Right cardiac atrium (tissue), 5 donors: ENCODE results near the gene EIF4E1B. TPM values are rescaled to one million over a fixed set of nuclear protein-coding genes. Genes with fewer than 3 reads are reported as not detected.

ENCODE experiments used
- ATAC-seq, 2 donors: fragments of 200-7000 bp; cut with Tn5 transposase; one replicate each; pipeline versions ENCODE4 v1.8.0 to v1.9.1; 2020; ENCODE audit warnings: moderate library complexity in 2 of 2, mild to moderate bottlenecking in 1 of 2
- DNase-seq, 3 donors: peaks; one replicate each; pipeline ENCODE4 v3.0.0-alpha.2; 2020
- H3K27ac ChIP-seq: one replicate; pipeline ENCODE4 v1.5.1; 2013; ENCODE audit warnings: mild to moderate bottlenecking, low read length, control low read depth, moderate library complexity
- H3K27me3 ChIP-seq: one replicate; pipeline ENCODE4 v1.6.1; 2013; ENCODE audit not compliant: control insufficient read depth, insufficient read depth
- H3K4me1 ChIP-seq: one replicate; pipeline ENCODE4 v1.6.1; 2013; ENCODE audit warnings: low read length; ENCODE audit not compliant: control insufficient read depth, insufficient read depth
- H3K4me3 ChIP-seq: one replicate; pipeline ENCODE4 v1.5.1; 2013; ENCODE audit warnings: low read length, control low read depth
- H3K9me3 ChIP-seq: one replicate; pipeline ENCODE4 v1.6.1; 2013; ENCODE audit warnings: low read length; ENCODE audit not compliant: control insufficient read depth
- WGBS: extraction: QIAGEN DNeasy Blood & Tissue Kit; methylation state at CpG from one replicate; pipeline ENCODE4 v1.1.7; 2013; 5-methylcytosine and 5-hydroxymethylcytosine counted together
- intact Hi-C, 4 donors: fragments of 100-400 bp; cut with DNase I; formaldehyde crosslinking; loops; one replicate each; pipeline versions ENCODE4 v1.11.0 to v1.14.0; 2022 to 2023
- polyA plus RNA-seq: library from polyadenylated mRNA; stranded (reverse); fragments of 200-250 nt; gene quantifications from one replicate; pipeline ENCODE4 v1.2.3, GENCODE V29; 2013
- total RNA-seq, 4 donors: library from RNA; stranded (reverse); fragmentation: NEBNext Ultra II Directional; extraction: Animal tissue kit (Norgen Biotek cat#: 25700); gene quantifications; one replicate each; pipeline ENCODE4 v1.2.1, GENCODE V29; 2021
- donor health status: healthy with polysubstance abuse.
- donor health status: DM: no; HTN: yes; CAD: no.
- donor health status: DM: no; HTN: no; CAD: no.
- donor health status: DM: no; HTN: yes; CAD: no; lungs with severe emphysema.
- donor health status: DM: yes; HTN: yes; CAD: no.

EIF4E1B gene
- total and polyA plus RNA-seq, 5 donors: not detected

DNA sequence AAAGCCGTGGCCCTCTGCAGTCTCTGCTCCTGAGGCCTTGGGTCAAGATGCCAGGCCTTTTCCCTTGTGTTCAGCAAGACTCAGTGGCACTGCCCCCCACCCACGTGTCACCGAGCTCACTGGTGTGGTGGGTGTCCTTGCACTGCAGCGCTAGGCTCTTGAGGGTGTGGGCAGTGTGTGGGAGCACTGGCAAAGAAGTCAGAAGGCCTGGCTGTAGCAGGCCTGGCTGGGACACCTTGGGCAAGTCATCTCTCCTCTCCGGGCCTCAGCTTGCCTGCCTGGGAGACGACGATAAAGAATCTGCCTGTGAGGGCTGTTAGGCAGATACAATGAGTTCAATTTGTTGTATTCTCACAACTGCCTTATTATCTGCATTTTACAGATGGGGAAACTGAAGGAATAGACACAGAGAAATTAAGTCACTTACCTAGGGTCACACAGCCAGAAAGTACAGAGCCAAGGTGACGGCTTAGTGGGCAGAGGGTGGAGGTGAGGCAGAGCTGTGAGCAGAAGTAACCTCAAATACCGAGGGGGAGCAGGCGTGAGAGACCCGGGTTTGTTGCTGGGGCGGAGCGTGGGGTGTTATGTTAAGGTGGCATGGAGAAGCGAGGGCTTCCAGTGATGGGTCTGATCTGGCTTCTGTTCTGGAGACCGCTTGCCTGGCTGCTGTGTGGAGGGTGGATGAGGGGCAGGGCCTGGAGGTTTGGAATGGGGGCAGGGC lies 18.2 kb downstream of the EIF4E1B start:
- intact Hi-C loops: loop anchor here in 1 of 4 donors (10.0 kb wide), 1 partner anchor 64 kb away; no protein-coding TSS in a partner anchor
- WGBS: 72% methylated on average over 15 of the region's 15 CpGs
- ATAC-seq (no peak), DNase-seq (peak in 1 of 3 donors; percentile 63)
- Histone ChIP-seq H3K4me1 (peaks cover 1% of the 10 kb centered on the region), H3K4me3 (no peak overlapping the region), H3K27me3 (no peaks in the 10 kb centered on the region), H3K27ac (no peak overlapping the region), H3K9me3 (no peaks in the 10 kb centered on the region)

DNA sequence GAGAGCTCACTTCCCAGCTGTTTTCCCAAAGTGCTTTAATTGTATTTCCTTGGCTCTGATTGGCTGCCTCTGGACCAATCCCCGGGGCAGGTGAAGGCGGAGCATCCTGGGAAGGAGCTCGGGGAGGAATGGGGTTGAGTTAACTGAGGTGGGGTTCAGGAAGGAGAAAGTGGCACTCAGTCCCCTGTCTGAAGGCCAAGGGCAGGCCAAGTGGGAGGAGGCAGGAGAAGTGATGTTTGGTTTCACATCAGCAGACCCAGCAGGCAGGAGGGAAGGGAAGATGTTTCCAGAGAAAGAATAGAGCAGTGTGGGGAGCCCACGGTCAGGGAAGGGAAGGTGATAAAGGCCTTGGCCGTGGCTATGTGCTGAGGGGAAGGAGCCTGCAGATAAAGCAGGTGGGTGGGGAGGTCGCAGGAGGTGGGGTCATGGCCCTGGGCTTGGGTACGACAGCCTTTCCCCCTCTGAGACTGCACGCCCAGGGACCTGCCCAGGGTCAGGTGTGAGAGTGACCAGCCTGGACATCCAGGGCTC lies 19.9 kb downstream of the EIF4E1B start:
- intact Hi-C loops: loop anchor here in 1 of 4 donors (10.0 kb wide), 1 partner anchor 464 kb away; no protein-coding TSS in a partner anchor

DNA sequence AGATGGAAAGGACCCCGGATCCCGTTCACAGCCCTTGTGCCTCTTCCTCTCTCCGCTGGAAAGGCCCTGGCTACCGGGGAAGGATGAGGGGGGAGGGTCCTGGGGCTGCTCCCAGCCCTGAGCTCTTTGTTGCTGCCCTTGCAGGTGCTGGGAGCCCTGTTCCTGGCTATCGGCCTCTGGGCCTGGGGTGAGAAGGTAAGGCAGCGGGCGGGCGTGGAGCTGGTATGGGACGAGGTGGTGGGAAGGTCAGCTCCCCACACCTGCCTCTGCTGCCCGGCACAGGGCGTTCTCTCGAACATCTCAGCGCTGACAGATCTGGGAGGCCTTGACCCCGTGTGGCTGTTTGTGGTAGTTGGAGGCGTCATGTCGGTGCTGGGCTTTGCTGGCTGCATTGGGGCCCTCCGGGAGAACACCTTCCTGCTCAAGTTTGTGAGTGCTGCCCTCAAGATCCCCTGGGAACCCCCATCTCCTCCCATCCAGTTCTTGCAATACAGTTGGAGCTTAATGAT lies 21.1 kb downstream of the EIF4E1B start:
- 83% methylated on average over 17 of the region's 17 CpGs for WGBS
- ATAC-seq: no peak
- H3K27me3 ChIP-seq: no peaks in the 10 kb centered on the region

More for the DNA sequence above, 19.9 kb downstream of the EIF4E1B start:
- no peak for ATAC-seq
- H3K4me3 ChIP-seq: no peak overlapping the region
- DNase-seq: no peak
- H3K27me3 ChIP-seq: no peaks in the 10 kb centered on the region
- no peaks in the 10 kb centered on the region for H3K9me3 ChIP-seq
- H3K4me1 ChIP-seq: peaks cover 1% of the 10 kb centered on the region
- no peak overlapping the region for H3K27ac ChIP-seq
- WGBS: 71% methylated on average over 8 of the region's 8 CpGs

DNA sequence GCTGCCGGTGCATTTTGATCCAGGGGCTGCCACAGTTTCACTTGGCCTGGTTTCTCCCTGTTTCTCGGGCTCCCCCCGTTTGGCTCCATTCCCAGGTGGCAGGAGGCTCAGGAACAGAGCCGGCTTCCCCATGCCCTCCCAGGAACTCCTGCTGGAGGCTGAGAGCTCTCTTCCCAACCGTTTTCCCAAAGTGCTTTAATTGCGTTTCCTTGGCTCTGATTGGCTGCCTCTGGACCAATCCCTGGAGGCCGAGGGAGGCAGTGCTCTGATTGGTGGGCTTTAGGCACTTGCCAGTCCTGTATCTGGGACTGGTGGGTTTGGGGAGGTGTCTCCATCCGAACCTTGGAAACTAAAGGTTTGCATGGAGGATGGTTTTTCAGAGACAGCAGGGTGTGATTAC lies 21.7 kb downstream of the EIF4E1B start:
- no peak for ATAC-seq
- Histone ChIP-seq H3K9me3 (no peaks in the 10 kb centered on the region), H3K4me1 (peaks cover 1% of the 10 kb centered on the region), H3K27ac (no peak overlapping the region), H3K4me3 (no peak overlapping the region), H3K27me3 (no peaks in the 10 kb centered on the region)
- DNase-seq: no peak
- intact Hi-C loops: loop anchor here in 1 of 4 donors (10.0 kb wide), 1 partner anchor 463 kb away; no protein-coding TSS in a partner anchor
- WGBS: 70% methylated on average over 8 of the region's 8 CpGs

More for the DNA sequence above, 21.1 kb downstream of the EIF4E1B start:
- no peak overlapping the region for H3K4me3 ChIP-seq
- intact Hi-C loops: loop anchor here in 1 of 4 donors (10.0 kb wide), 1 partner anchor 463 kb away; no protein-coding TSS in a partner anchor
- H3K4me1 ChIP-seq: peaks cover 1% of the 10 kb centered on the region
- no peak for DNase-seq
- no peaks in the 10 kb centered on the region for H3K9me3 ChIP-seq
- H3K27ac ChIP-seq: no peak overlapping the region

DNA sequence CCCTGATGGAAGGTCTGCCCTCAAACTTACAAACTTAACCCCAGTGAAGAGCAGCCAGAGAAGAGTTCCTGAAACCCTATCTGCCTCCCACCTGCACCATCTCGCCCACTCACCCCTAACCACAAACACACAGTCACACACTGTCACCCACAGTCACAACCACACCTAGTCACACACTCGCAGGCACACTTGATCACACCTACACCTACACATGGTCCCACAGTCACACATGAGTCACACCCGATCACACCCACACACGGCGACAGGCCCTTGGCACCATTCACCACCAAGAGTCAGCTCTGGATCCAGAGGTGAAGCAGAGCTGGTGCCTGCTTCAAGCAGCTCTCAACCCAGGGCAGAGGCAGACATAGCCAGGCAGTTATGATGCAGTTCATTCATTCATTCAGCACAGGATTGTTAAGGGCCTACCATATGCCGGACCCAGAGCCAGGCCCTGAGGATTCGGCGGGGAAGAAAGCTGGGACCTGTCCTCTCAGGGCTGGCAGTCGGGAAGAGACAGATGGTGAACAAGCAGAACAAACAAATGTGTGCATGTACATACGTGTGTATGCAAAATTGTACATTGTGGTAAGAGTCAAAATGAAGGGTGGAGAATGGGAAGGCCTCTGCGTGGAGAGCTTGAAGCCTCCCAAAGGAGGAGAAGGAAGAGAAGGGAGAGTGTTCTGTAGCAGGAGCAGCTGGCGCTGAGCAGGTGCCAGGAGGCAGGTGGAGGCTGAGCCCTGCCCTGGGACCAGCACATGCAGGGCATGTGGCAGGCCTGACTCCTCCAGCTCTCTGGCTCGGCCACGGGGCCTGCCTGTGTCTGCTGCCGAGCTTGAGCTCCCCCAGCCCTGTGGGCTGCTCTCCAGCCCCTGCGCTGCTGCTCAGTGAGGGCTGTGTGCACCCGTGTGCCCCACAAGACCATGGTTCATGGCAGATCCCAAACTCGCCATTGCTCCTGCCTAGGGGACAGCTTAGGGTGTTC lies 23.2 kb downstream of the EIF4E1B start:
- intact Hi-C loops: loop anchor here in 1 of 4 donors (10.0 kb wide), 1 partner anchor 461 kb away; no protein-coding TSS in a partner anchor
- Histone ChIP-seq H3K4me1 (no peaks in the 10 kb centered on the region), H3K27me3 (no peaks in the 10 kb centered on the region), H3K27ac (no peak overlapping the region), H3K9me3 (no peaks in the 10 kb centered on the region), H3K4me3 (no peak overlapping the region)
- 89% methylated on average over 18 of the region's 18 CpGs for WGBS
- no peak for ATAC-seq
- no peak for DNase-seq

DNA sequence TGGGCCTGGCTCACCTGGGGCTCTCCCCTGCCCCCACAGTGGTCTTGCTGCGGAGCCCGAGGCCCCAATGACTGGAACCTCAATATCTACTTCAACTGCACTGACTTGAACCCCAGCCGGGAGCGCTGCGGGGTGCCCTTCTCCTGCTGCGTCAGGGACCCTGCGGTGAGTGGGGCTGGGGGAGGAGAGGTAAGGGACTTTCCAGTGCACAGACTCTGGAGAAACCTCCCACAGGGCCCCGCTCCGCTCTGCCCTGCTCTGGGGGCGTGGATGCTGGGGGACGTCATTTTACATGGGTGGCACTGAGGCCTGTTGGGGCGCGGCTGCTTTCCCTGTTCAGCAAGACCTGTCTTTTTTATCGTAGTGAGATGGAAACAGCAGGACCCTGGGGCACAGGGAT lies 24.4 kb downstream of the EIF4E1B start:
- no peaks in the 10 kb centered on the region for H3K9me3 ChIP-seq
- H3K4me3 ChIP-seq: no peak overlapping the region
- DNase-seq (no peak), ATAC-seq (no peak)
- intact Hi-C loops: loop anchor here in 3 of 4 donors (5.0 to 10.0 kb wide), 3 partner anchors 302 to 460 kb away; no protein-coding TSS in a partner anchor
- no peak overlapping the region for H3K27ac ChIP-seq
- WGBS: 96% methylated on average over 14 of the region's 14 CpGs
- no peaks in the 10 kb centered on the region for H3K4me1 ChIP-seq
- no peaks in the 10 kb centered on the region for H3K27me3 ChIP-seq

DNA sequence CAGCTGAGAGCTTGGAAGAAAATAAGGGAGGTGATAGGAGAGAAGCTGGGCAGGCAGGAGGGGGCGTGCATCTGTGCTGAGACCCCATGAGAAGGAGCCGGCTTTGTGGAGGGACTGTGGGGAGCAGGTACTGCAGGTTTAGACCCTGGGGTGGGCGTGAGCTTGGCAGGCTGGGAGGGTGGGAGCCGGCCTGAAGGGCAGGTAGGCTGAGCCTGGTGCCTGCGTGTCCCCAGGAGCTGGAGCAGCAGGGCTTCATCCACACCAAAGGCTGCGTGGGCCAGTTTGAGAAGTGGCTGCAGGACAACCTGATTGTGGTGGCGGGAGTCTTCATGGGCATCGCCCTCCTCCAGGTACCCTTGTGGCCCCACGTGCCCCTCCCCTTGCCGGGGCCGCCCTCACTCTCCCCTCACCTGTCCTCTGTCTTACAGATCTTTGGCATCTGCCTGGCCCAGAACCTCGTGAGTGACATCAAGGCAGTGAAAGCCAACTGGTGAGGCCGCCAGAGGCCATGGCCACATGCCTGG lies 26.1 kb downstream of the EIF4E1B start:
- intact Hi-C loops: loop anchor here in 3 of 4 donors (5.0 to 10.0 kb wide), 3 partner anchors 301 to 458 kb away; no protein-coding TSS in a partner anchor
- no peak for DNase-seq
- Histone ChIP-seq H3K9me3 (no peaks in the 10 kb centered on the region), H3K4me1 (no peaks in the 10 kb centered on the region), H3K27me3 (no peaks in the 10 kb centered on the region), H3K27ac (no peak overlapping the region), H3K4me3 (no peak overlapping the region)
- WGBS: 89% methylated on average over 13 of the region's 13 CpGs
- ATAC-seq: no peak

GRCh38 chr5:176658007-176658599 lies 27.6 kb downstream of the EIF4E1B start:
- H3K27me3 ChIP-seq: no peaks in the 10 kb centered on the region
- DNase-seq (peak; percentile 75 to 90 (median 85)), ATAC-seq (peak; percentile 83 to 85)
- intact Hi-C loops: loop anchor here in 3 of 4 donors (2.0 to 10.0 kb wide), 4 partner anchors 299 to 457 kb away; no protein-coding TSS in a partner anchor
- H3K4me3 ChIP-seq: no peak overlapping the region
- no peaks in the 10 kb centered on the region for H3K9me3 ChIP-seq
- WGBS: 42% methylated on average over 14 of the region's 14 CpGs
- no peak overlapping the region for H3K27ac ChIP-seq
- H3K4me1 ChIP-seq: no peaks in the 10 kb centered on the region

- Histone ChIP-seq H3K9me3 (no peaks in the 10 kb centered on the region), H3K4me3 (no peak overlapping the region), H3K4me1 (no peaks in the 10 kb centered on the region), H3K27ac (no peak overlapping the region), H3K27me3 (no peaks in the 10 kb centered on the region)
- 56% methylated on average over 11 of the region's 11 CpGs for WGBS
- ATAC-seq (peak; percentile 1 to 3), DNase-seq (peak in 1 of 3 donors; percentile 66)
- intact Hi-C loops: loop anchor here in 3 of 4 donors (2.0 to 10.0 kb wide), 4 partner anchors 298 to 456 kb away; no protein-coding TSS in a partner anchor
Observed at GRCh38 chr5:176658817-176659511, 28.5 kb downstream of the EIF4E1B start.
